HUDEP-2 (cell line): ENCODE results near the gene SWAP70.
A peak's percentile ranks its signal among the peaks of the same experiment; 100 is the strongest.

Experiments used
- DNase-seq, 76 experiments: peaks; one replicate each; lab custom pipeline; 2025; ENCODE audit not compliant: unreplicated experiment in 76 of 76; lab: John Stamatoyannopoulos, UW

Gene SWAP70

GRCh38 chr11:9651481-9651880, 12.4 kb upstream of the SWAP70 start:
- no peak for DNase-seq

GRCh38 chr11:9651899-9652748, 11.8 kb upstream of the SWAP70 start:
- DNase-seq: peak in 62 of 76 experiments; percentile 5 to 83 (median 41)

DNA sequence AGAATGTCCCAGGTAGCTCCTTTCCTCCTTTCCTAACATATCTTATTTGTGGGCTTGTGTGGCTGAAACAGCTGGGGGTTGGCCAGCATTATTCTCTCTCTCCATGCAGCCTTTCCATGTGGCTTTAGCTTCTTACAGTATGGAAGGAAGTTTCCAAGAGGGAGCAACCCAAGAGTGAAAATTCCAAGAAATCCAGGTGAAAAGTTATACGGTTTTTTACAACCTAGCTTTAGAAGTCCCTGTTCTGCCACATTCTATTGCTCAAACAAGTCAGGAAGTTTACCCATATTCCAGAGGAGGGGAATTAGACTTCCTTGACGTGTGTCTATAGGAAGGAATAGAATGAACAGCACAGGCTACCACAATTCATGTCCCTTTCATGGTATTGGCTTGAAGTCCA, 10.0 kb upstream of the SWAP70 start:
- DNase-seq: no peak

GRCh38 chr11:9656864-9657263, 7.0 kb upstream of the SWAP70 start:
- no peak for DNase-seq

GRCh38 chr11:9657531-9657930, 6.3 kb upstream of the SWAP70 start:
- DNase-seq: no peak

DNA sequence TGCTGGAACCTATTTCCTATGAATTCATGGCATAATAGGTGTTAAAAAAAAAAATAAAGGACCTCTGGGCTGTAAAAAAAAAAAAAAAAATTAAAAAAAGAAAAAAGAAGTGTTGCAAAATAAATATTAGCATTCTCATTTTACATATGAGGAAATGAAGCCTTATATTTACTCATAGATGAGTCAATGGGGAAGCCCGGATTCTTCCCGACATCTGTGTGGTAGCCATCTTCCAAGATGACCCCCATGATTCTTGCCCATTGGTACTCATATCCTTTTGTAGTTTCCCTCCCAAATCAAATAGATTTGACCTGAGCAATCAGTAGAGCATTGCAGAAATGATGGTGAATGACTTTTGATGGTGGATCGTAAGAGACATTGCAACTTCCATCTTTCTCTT, 3.0 kb upstream of the SWAP70 start:
- no peak for DNase-seq

- no peak for DNase-seq
Measured at GRCh38 chr11:9662273-9662672, 1.6 kb upstream of the SWAP70 start.

- peak in 23 of 76 experiments; percentile 8 to 47 (median 30) for DNase-seq
Measured at GRCh38 chr11:9664276-9665171, 647 bp downstream of the SWAP70 start.

DNA sequence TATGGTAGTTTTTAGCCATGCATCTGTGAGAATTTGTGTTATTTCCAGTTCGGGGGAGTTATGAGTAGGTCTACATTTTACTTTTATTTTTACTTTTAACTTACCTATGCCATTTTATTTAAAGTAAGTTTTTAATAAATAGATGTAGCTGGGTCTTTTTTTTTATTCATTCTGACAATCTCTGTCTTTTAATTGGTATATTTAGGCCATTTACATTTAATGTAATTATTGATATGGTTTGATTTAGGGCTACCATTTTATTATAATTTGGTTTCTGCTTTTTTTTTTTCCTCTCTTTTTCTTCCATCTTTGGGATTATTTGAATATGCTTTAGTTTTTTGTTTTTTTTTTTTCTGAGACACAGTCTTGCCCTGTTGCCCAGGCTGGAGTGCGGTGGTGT, 1.9 kb downstream of the SWAP70 start:
- no peak for DNase-seq

DNA sequence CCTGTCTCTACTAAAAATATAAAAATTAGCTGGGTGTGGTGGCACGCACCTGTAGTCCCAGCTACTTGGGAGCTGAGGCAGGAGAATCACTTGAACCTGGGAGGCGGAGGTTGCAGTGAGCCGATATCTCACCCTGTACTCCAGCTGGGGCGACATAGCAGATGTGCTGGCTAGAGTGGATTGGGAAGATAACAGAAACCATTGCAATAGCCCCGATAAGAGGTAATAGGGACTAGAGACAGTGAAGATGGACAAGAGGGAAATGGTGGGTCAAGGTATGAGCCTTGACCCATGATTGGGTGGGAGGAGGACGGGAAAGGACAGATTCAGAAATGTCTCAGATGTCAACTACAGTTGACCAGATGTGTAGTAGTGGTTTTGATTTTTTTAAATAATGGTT, 6.1 kb downstream of the SWAP70 start:
- no peak for DNase-seq

GRCh38 chr11:9672288-9672916, 8.5 kb downstream of the SWAP70 start:
- DNase-seq: no peak

DNA sequence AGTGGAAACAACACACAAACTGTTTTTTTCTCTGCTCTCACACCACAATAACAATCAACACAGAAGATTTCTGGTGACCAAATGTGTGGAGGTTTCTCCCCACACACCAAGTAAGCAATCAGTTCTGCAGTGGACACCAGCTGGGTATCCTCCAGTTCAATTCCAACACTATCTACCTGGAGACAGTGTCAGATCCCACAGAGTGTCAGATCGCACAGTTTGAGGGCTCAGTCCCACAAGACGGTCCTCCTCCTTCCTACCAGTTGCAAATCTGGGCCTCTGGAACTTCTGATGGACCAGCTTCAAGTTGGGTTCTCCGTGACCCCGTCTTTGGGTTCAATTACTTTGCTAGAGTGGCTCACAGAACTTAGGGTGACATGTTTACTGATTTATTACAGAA, 9.0 kb downstream of the SWAP70 start:
- no peak for DNase-seq

- no peak for DNase-seq
Measured at GRCh38 chr11:9675691-9676090, 11.8 kb downstream of the SWAP70 start.

- DNase-seq: no peak
Measured at GRCh38 chr11:9677951-9678350, 14.1 kb downstream of the SWAP70 start.

DNA sequence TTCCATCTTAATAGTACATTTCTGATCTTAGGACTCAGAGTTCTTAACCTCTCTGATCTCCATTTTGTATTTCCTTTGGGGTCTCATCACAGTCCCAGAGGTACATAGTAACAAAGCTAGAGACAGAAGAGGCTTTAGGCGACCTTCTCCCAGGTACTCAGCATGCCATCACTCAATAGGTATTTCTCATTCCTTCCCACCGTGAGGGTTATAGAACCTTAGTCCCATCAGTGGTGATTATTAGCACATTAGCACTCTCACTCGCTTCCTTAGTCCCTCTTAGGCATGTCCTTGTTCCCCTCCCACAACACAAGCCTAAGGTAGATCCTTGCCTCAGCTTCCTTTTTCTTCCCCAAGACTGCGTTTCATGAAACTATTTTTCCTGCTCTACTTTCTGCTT, 14.7 kb downstream of the SWAP70 start:
- no peak for DNase-seq

DNA sequence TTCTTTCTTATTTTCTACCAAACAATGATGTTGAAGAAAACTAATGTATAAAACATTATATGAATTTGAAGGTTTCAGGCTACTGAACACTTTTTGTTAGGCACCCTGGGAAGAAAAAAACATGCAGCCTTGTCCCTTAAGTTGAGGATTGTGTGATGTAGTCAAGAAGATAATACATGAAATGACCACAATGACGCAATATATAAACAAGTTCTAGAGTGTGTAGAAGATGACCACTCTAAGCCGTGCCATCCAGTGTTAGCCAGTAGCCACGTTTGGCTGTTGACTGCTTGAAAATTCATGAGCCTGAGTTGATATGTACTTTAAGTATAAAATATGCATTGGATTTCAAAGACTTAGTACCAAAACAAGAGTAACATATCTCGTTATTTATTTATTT, 16.2 kb downstream of the SWAP70 start:
- no peak for DNase-seq

GRCh38 chr11:9681583-9682372, 17.9 kb downstream of the SWAP70 start:
- DNase-seq: no peak

DNA sequence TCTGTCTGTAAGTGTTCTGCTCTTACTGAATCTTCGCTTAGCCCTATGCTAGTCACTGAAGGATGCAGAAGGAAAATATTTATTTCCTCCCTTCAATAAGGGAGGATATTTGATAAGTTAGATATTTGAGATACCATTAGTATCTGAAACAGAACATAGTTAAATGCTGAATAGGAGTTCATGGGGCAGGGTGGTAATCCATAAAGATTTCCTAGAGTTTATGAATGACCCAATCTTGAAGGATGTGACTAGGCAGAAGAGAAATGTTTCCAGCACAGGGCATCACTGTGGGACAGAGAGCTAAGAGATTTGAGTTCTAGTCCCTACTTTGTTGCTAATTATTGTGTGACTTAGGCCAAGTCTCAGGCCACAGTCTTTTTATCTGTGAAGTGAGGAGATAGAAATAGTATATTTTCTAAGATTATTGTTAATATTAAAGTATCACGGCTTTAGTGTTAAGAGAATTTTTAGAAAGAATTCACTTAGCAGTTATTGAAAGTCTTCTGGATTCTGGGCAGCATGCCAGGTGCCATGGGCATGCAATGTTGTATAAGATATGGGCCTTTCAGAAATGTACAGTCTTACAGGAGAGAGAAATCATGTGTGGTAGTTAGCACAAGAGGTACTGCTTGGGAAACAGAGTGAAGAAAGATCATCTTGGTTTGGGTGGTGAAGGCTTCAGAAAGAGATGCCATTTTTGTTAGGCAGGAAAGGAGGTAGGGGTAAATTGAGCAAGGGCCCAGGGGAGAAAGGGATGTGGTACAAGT, 24.0 kb downstream of the SWAP70 start:
- peak in 32 of 76 experiments; percentile 1 to 51 (median 22) for DNase-seq

DNA sequence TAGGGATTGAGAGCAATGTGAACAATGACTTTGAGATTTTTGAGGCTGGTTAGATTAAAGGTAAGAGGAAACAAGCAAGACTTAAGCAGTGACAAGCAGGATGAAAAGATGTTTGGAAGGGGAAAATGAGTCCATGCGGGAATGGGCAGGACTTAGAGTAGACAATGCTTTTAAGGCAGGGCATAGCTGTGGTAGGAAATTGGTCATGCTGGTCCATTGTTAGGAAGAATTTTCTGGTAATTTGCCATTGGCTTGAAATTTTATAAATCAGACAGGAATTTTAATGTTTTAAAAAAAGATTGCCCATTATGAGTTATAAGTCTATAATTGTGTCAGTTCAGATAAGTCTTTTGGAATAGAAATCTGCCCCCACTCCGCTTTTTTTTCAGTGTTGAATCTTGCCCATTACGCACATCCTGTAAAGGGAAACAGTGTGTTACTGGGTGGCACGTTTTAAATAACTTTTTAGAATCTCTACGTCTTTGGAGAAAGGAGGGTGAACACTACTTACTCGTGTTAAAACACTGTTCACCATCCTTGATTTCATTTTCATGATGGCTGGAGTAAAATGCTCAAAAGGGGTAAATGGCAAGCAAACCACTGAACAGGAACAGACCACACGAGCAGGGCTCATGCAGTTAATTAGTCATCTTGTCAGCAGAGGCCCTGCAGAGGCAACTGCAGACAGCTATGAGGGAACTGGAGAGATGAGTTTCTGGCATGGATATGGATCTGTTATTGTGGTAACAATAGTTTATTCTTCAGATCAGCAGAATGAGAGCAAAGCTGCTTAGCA, 25.0 kb downstream of the SWAP70 start:
- no peak for DNase-seq
